GM23248 (cell line): ENCODE results near the gene SCAI. TPM values are rescaled to one million over a fixed set of nuclear protein-coding genes. Genes with fewer than 3 reads are reported as not detected.
"Not testable (repeated sequence)": the region's sequence is repeated elsewhere in the genome, so short reads cannot be mapped to it uniquely, and the experiment has no call there.

Experiments
- DNase-seq: peaks from one replicate; pipeline ENCODE4 v3.0.0-alpha.2; 2015
- H2AFZ ChIP-seq: fragments of 200-600 bp; sonication (generic); 2 replicates; pipeline ENCODE4 v1.6.1; 2016; ENCODE audit warnings: antibody characterized with exemption
- H3F3A ChIP-seq: fragments of 200-600 bp; sonication (generic); 2 replicates; pipeline ENCODE4 v1.6.1; 2016; ENCODE audit warnings: mild to moderate bottlenecking, antibody characterized with exemption, mixed run types; ENCODE audit not compliant: insufficient read depth
- H3K27ac ChIP-seq: fragments of 200-600 bp; sonication (generic); 2 replicates; pipeline ENCODE4 v1.5.1; 2016; ENCODE audit warnings: mild to moderate bottlenecking
- H3K27me3 ChIP-seq: fragments of 200-600 bp; sonication (generic); replicated peaks from 2 replicates; pipeline ENCODE4 v1.6.1; 2016; ENCODE audit warnings: mild to moderate bottlenecking; ENCODE audit not compliant: insufficient read depth
- H3K36me3 ChIP-seq: fragments of 200-600 bp; sonication (generic); 2 replicates; pipeline ENCODE4 v1.6.1; 2016; ENCODE audit warnings: low read depth, mild to moderate bottlenecking
- H3K4me1 ChIP-seq: fragments of 200-600 bp; sonication (generic); 2 replicates; pipeline ENCODE4 v1.6.1; 2016; ENCODE audit warnings: mild to moderate bottlenecking; ENCODE audit not compliant: insufficient read depth
- H3K4me2 ChIP-seq: fragments of 200-600 bp; sonication (generic); one replicate; pipeline ENCODE4 v1.6.1; 2016; ENCODE audit warnings: mild to moderate bottlenecking; ENCODE audit not compliant: unreplicated experiment
- H3K4me3 ChIP-seq: fragments of 200-600 bp; sonication (generic); 2 replicates; pipeline ENCODE4 v1.5.1; 2016; ENCODE audit warnings: mild to moderate bottlenecking
- H3K79me2 ChIP-seq: fragments of 200-600 bp; sonication (generic); 2 replicates; pipeline ENCODE4 v1.6.1; 2016; ENCODE audit warnings: mild to moderate bottlenecking; ENCODE audit not compliant: insufficient read depth
- H3K9ac ChIP-seq: fragments of 200-600 bp; sonication (generic); 2 replicates; pipeline ENCODE4 v1.6.1; 2016; ENCODE audit warnings: mild to moderate bottlenecking
- H3K9me2 ChIP-seq: fragments of 200-600 bp; sonication (generic); 2 replicates; pipeline ENCODE4 v1.6.1; 2016; ENCODE audit warnings: mixed run types, mild to moderate bottlenecking, moderate library complexity; ENCODE audit not compliant: insufficient read depth
- H3K9me3 ChIP-seq: fragments of 200-600 bp; sonication (generic); one replicate; pipeline ENCODE4 v1.6.1; 2017; ENCODE audit warnings: low read depth
- H4K20me1 ChIP-seq: fragments of 200-600 bp; sonication (generic); 2 replicates; pipeline ENCODE4 v1.6.0; 2016; ENCODE audit not compliant: insufficient read depth
- EZH2 ChIP-seq: fragments of 200-600 bp; sonication (generic); IDR thresholded peaks from 2 replicates; pipeline ENCODE4 v1.6.1; 2018; ENCODE audit warnings: antibody characterized with exemption, mild to moderate bottlenecking; ENCODE audit not compliant: insufficient read depth, poor library complexity, severe bottlenecking
- EZH2phosphoT487 ChIP-seq: fragments of 200-600 bp; sonication (generic); IDR thresholded peaks from 2 replicates; pipeline ENCODE4 v1.6.1; 2018; ENCODE audit warnings: antibody characterized with exemption, moderate library complexity, mild to moderate bottlenecking, low read depth; ENCODE audit not compliant: insufficient read depth
- WGBS, 2 experiments: methylation state at CpG; one replicate each; pipeline ENCODE4 v1.1.6; 2015 to 2017; ENCODE audit warnings: low lambda C conversion rate in 2 of 2, low coverage in 1 of 2; ENCODE audit errors: missing lambda C conversion rate in 2 of 2; 5-methylcytosine and 5-hydroxymethylcytosine counted together
- in situ Hi-C: fragments of 300-500 bp; cut with MboI; formaldehyde crosslinking; loops from 2 replicates; pipeline ENCODE4 v1.15.0; 2020
- polyA plus RNA-seq: library from polyadenylated mRNA; unstranded; fragments of >200 nt; fragmentation: Nextera tagmentation; extraction: Ambion mirVana; gene quantifications from 2 replicates; pipeline ENCODE4 v1.2.1, GENCODE V29; 2016
- total RNA-seq: library from RNA; depleted of rRNA; stranded (reverse); fragments of >200 nt; shearing (Covaris generic); gene quantifications from 2 replicates; pipeline ENCODE4 v1.2.3, GENCODE V29; 2014

SCAI gene
- total and polyA plus RNA-seq, 2 experiments from 2014 or later: 3.0 TPM

GRCh38 chr9:125021069-125021468, 122.3 kb downstream of the SCAI start:
- H3K36me3 ChIP-seq: peaks cover 9% of the 10 kb centered on the region
- no peak overlapping the region for H3K9ac ChIP-seq
- H3K4me1 ChIP-seq: no peaks in the 10 kb centered on the region
- no peak for DNase-seq
- no peak overlapping the region for H3K27ac ChIP-seq
- H3K9me2 ChIP-seq: no peaks in the 10 kb centered on the region
- no peaks in the 10 kb centered on the region for H3K27me3 ChIP-seq
- no peak for TF ChIP-seq EZH2
- no peak for TF ChIP-seq EZH2phosphoT487
- H2AFZ ChIP-seq: no peak overlapping the region
- 91 to 97% methylated on average over 4 of the region's 4 CpGs for WGBS, 2 experiments
- H3F3A ChIP-seq: no peaks in the 10 kb centered on the region
- in situ Hi-C loops: no loop called here
- no peak overlapping the region for H3K4me3 ChIP-seq
- H4K20me1 ChIP-seq: no peaks in the 10 kb centered on the region
- no peak overlapping the region for H3K4me2 ChIP-seq
- H3K79me2 ChIP-seq: no peaks in the 10 kb centered on the region
- H3K9me3 ChIP-seq: no peaks in the 10 kb centered on the region

DNA sequence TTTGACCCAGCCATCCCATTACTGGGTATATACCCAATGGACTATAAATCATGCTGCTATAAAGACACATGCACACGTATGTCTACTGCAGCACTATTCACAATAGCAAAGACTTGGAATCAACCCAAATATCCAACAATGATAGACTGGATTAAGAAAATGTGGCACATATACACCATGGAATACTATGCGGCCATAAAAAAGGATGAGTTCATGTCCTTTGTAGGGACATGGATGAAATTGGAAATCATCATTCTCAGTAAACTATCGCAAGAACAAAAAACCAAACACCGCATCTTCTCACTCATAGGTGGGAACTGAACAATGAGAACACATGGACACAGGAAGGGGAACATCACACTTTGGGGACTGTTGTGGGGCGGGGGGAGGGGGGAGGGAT, 127.7 kb downstream of the SCAI start:
- H3K4me3 ChIP-seq, H3K4me1 ChIP-seq, H4K20me1 ChIP-seq, H3K9me3 ChIP-seq, H3K9ac ChIP-seq, H3K9me2 ChIP-seq, H3F3A ChIP-seq, H3K79me2 ChIP-seq, H3K36me3 ChIP-seq, H3K27me3 ChIP-seq, in situ Hi-C loops, H3K27ac ChIP-seq, DNase-seq, H3K4me2 ChIP-seq, H2AFZ ChIP-seq: not testable (repeated sequence)
- 81 to 90% methylated on average over 5 of the region's 5 CpGs for WGBS, 2 experiments

DNA sequence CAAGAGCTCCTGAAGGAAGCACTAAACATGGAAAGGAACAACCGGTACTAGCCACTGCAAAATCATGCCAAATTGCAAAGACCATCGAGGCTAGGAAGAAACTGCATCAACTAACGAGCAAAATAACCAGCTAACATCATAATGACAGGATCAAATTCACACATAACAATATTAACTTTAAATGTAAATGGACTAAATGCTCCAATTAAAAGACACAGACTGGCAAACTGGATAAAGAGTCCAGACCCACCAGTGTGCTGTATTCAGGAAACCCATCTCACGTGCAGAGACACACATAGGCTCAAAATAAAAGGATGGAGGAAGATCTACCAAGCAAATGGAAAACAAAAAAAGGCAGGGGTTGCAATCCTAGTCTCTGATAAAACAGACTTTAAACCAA, 131.3 kb downstream of the SCAI start:
- H4K20me1 ChIP-seq, H3K4me3 ChIP-seq, H3K9me2 ChIP-seq, DNase-seq, H2AFZ ChIP-seq, H3K4me1 ChIP-seq, H3F3A ChIP-seq, in situ Hi-C loops, H3K9ac ChIP-seq, H3K36me3 ChIP-seq, H3K79me2 ChIP-seq, H3K27ac ChIP-seq, H3K4me2 ChIP-seq, H3K9me3 ChIP-seq, H3K27me3 ChIP-seq: not testable (repeated sequence)
- 86 to 93% methylated on average over 2 to 4 of the region's 4 CpGs for WGBS, 2 experiments

- no peaks in the 10 kb centered on the region for H4K20me1 ChIP-seq
- no peak overlapping the region for H3K27ac ChIP-seq
- no peaks in the 10 kb centered on the region for H3K4me1 ChIP-seq
- H3K4me2 ChIP-seq: no peak overlapping the region
- no peaks in the 10 kb centered on the region for H3K79me2 ChIP-seq
- H3K36me3 ChIP-seq: no peaks in the 10 kb centered on the region
- in situ Hi-C loops: no loop called here
- H3K9me3 ChIP-seq: no peaks in the 10 kb centered on the region
- H3K9me2 ChIP-seq: no peaks in the 10 kb centered on the region
- H3K4me3 ChIP-seq: no peak overlapping the region
- TF ChIP-seq EZH2phosphoT487: no peak
- TF ChIP-seq EZH2: no peak
- no peaks in the 10 kb centered on the region for H3F3A ChIP-seq
- H3K9ac ChIP-seq: no peak overlapping the region
- no peaks in the 10 kb centered on the region for H3K27me3 ChIP-seq
- 87 to 96% methylated on average over 2 of the region's 2 CpGs for WGBS, 2 experiments
- no peak overlapping the region for H2AFZ ChIP-seq
- DNase-seq: no peak
Measured at GRCh38 chr9:125008599-125008998, 134.7 kb downstream of the SCAI start.

DNA sequence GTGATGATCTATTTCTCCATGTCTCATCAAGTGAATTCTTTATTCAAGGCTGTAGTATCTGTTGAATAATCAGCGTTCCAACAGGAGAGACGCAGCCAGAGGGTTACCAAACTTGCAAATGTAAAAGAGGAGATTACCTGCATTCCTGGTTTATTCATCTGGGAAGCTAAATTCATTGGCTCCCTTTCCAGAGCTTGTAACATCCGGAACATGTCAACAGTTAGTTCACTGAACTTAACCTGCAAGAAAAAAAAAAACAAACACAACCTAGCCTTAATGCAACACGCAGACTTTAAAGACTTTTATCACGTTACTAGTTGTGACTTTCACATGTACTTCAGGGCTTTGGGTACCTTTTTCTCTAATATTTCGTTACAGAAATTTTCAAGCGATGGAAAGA, 140.0 kb downstream of the SCAI start:
- TF ChIP-seq EZH2phosphoT487: no peak
- no peak for TF ChIP-seq EZH2
- H3K4me3 ChIP-seq: no peak overlapping the region
- no peak overlapping the region for H3K4me2 ChIP-seq
- no peaks in the 10 kb centered on the region for H3K79me2 ChIP-seq
- H3K9me2 ChIP-seq: no peaks in the 10 kb centered on the region
- no peaks in the 10 kb centered on the region for H4K20me1 ChIP-seq
- H3K27ac ChIP-seq: no peak overlapping the region
- peaks cover 8% of the 10 kb centered on the region; the same call in 1 of the 2 replicates for H3K36me3 ChIP-seq
- H3K9ac ChIP-seq: no peak overlapping the region
- H3K9me3 ChIP-seq: no peaks in the 10 kb centered on the region
- no peak for DNase-seq
- H3K27me3 ChIP-seq: no peaks in the 10 kb centered on the region
- H3K4me1 ChIP-seq: no peaks in the 10 kb centered on the region
- no peak overlapping the region for H2AFZ ChIP-seq
- 98% methylated on average over 7 of the region's 7 CpGs for WGBS, 2 experiments
- in situ Hi-C loops: no loop called here
- no peaks in the 10 kb centered on the region for H3F3A ChIP-seq
